OCI-LY1 (cell line): ENCODE data around the gene PCDHA6.
"Not testable (repeated sequence)": the region's sequence is repeated elsewhere in the genome, so short reads cannot be mapped to it uniquely, and the experiment has no call there.

Source experiments
- CTCF ChIP-seq: fragments of 200-600 bp; sonication (generic), shearing (Covaris generic); IDR thresholded peaks from 2 replicates; pipeline ENCODE4 v1.5.1; 2017; ENCODE audit warnings: mild to moderate bottlenecking, antibody characterized with exemption, low read length, moderate library complexity, mixed read lengths
- EZH2 ChIP-seq: fragments of 200-600 bp; sonication (generic), shearing (Covaris generic); IDR thresholded peaks from 2 replicates; pipeline ENCODE4 v1.8.0; 2017; ENCODE audit warnings: borderline replicate concordance, mixed run types, mild to moderate bottlenecking, antibody characterized with exemption, low read length, moderate library complexity, mixed read lengths

GRCh38 chr5:140848139-140849102 lies 20.7 kb downstream of the PCDHA6 start, which contains the start of gene PCDHA9:
- not testable (repeated sequence) for TF ChIP-seq EZH2, CTCF
